ENCODE data around the gene BMERB1.

- no peak for TF ChIP-seq CTCF (IDR thresholded peaks at IDR 0.05)
- no peak for TF ChIP-seq POLR2A (IDR thresholded peaks at IDR 0.05; ENCODE audit: low read depth)
- no peak for TF ChIP-seq POLR2AphosphoS5 (IDR thresholded peaks at IDR 0.05)
- no peak for TF ChIP-seq EP300 (IDR thresholded peaks at IDR 0.05)
Observed at GRCh38 chr16:15464401-15465186, 30.2 kb downstream of the BMERB1 start.
